ENCODE data around the gene KLHL9.

GRCh38 chr9:21381448-21382339 is 46.5 kb upstream of the KLHL9 start:
- TF ChIP-seq CTCF (IDR thresholded peaks at IDR 0.05) = no peak
- TF ChIP-seq POLR2A (IDR thresholded peaks at IDR 0.05) = no peak

All from uterus (tissue), 2 donors.